DMS79 treated with DMSO at 0.1 percent for 48 hours (cell line): ENCODE measurements around the gene PSMD11.
"Not testable (repeated sequence)": the region's sequence is repeated elsewhere in the genome, so short reads cannot be mapped to it uniquely, and the experiment has no call there.

ENCODE experiments used
- DNase-seq: peaks from one replicate; lab custom pipeline; 2025; lab: John Stamatoyannopoulos, UW

Gene PSMD11

DNA sequence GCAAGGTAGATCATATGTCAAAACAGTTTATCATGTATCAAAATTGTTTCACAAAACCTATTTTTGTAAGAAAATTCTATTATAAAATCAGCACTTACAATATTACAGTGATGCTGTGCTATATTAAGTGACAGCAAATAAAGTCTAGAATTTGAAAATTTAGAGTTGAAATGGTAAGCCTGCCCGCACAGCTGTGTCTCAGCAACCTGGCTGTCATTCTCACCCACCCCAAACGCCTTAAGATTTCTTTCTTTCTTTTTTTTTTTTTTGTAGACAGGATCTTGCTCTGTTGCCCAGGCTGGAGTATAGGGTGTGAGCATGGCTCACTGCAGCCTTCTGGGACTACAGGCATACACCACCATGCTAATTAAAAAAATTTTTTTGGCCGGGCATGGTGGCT, 69.3 kb downstream of the PSMD11 start:
- no peak for DNase-seq

GRCh38 chr17:32514606-32515005, 70.3 kb downstream of the PSMD11 start:
- DNase-seq = no peak

GRCh38 chr17:32515677-32516383, 71.5 kb downstream of the PSMD11 start:
- peak; percentile 51 for DNase-seq

- DNase-seq = peak; percentile 86
These were observed 72.1 kb downstream of the PSMD11 start for GRCh38 chr17:32516450-32516849.

DNA sequence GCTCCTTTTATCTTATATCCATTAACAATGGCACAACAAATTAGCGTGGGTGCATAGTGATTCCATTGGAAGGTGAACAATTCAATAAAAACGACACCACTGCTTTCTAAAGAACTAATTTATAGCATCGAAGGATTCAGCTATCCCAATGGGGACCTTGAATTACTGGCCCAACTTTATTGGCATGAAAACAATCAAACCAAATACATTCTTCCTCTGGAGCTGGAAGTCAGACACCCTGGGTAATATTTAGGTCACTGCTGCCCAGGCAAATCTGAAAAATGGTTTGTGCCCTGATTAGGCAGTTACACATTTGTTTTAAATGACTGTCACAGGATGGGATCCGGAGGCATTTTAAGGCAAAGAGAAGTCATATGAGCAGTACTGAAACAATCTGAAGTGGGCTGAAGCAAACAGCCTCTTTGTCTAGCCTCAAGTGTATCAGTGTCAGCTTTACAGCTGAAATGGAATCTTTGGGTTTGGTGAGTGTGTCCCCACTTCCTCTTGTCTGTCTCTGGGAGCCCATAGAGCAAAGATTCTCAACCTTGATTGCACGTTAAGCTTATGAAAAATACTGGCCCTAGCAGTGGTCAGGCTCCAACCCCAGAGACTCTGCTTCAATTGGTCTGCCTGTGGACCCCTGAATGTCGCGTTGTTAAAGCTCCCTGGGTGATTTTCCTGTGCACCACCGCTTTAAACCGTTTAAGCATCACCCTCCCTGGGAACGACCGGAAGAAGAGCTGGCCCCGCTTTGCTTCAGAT, 72.8 kb downstream of the PSMD11 start:
- DNase-seq = peak; percentile 36

DNA sequence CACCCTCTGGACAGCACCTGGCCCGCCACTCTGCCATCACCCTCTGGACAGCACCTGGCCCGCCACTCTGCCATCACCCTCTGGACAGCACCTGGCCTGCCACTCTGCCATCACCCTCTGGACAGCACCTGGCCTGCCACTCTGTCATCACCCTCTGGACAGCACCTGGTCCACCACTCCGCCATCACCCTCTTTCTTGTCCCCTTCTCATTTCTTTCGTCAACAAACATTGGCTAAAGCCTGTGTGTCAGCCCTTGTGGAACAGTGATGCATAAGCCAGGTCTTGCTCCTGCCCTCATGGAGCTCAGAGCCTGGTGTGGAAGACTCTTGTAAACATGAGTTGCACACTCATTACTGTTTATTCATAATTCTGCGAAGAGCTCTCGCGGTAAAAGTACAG, 73.7 kb downstream of the PSMD11 start:
- DNase-seq = no peak

DNA sequence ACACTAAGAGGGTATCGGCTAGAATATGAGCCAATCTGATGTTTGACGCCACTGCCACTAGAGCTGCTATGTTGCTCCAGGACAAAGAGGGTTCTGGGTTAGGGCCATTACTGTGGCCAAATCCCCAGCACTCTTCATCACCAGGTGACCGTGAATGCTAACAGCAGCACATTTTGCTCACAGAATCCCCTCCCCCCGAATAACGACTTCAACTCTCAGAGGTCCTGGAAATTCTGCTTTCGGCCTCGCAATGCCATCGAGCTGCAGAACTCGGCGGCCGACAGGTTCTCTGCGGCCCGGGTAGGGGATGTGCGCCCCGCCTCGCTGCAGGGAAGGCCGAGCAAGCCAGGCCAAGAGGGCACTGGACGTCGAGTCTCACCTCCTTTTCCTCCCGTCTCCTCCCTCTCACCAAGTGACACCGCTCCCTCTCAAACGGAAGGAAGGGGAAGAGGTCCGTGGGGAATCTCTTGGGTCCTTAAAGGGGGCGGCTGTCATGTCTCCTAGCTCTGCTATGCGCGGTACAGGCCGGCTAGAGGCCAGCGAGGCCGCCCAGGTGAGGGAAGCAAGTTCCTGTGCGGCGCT, 74.4 kb downstream of the PSMD11 start:
- DNase-seq = peak; percentile 64

GRCh38 chr17:32519228-32520103, 75.2 kb downstream of the PSMD11 start:
- DNase-seq = peak; percentile 94

- peak; percentile 63 for DNase-seq
These were observed 75.9 kb downstream of the PSMD11 start for GRCh38 chr17:32520104-32520701.

DNA sequence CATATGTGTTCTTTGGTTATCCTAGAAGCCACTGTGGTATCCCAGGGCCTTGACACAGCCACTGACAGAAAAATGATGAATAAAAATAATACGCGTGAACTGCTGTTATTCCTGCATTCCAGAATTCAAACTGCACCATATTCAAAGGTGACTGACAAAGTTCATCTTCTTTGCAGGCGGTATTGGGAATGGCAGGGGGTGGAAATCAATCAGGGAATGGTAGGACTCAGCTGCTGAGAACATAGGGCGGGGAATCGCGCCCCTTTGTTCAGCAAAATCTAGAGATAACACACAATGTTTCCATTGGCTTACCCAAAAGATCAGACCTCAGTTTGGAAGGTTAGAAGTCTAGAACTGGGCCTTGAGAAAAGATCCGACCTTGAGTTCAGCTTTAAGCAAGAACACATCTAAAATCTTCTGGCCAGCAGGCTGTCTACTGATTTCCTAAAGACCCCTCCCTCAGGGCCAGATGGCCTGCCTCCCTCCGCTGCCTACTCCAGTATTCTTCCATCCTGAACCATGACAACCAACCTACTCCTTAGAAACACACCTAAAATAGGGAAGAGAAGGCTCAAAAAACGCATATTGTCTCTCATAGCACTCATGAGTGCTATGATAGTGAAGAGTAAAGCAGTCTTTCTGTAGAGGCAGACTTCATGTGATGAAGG, 76.6 kb downstream of the PSMD11 start:
- peak; percentile 17 for DNase-seq

DNA sequence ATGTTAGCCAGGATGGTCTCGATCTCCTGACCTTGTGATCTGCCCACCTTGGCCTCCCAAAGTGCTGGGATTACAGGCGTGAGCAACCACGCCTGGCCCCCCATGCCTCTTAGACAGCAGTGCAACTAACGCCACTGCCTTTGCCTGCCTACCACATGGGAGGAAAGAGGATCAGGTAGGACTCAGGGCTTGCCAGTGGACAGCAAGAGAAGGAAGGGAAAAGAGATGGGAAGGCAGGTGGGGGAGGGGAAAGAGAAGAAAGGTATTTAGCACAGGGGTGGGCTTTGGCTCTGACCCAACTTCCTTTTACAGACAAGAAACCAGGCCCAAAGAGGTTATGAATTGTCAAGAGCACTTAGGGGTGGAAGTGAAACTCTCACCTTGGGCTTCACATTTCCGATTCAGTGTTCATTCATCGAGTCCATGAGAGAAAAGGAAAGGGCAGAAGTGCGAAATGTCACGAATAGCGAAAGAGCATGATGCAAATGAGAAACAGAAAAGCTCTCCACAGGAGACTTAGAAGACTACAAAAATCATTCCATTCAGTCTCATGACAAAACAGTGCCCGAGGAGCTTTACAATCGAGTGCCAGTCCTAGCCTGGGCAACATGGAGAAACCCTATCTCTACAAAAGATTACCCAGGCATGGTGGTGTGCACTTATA, 78.8 kb downstream of the PSMD11 start:
- peak; percentile 43 for DNase-seq

GRCh38 chr17:32523827-32524552, 79.7 kb downstream of the PSMD11 start:
- no peak for DNase-seq

GRCh38 chr17:32524553-32524880, 80.2 kb downstream of the PSMD11 start:
- DNase-seq = not testable (repeated sequence)

DNA sequence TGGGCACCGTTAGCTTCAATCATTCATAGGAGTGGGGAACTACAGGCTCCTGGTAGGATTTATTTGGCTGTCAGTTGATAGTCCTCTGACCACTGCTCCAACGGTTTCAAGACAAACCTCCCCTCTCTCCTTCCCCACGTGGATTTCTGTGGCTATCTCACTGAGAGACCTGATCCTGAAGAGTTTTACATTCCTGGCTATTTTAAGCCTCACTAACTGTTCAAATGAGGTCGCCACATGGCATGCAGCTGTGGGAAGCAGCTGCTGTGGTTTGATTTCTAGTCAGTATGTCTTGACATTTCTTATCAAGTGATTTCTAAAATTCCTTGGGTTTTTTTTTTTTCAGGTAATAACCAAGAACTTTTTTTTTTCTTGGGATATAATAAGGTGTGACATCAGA, 80.8 kb downstream of the PSMD11 start:
- DNase-seq = no peak

DNA sequence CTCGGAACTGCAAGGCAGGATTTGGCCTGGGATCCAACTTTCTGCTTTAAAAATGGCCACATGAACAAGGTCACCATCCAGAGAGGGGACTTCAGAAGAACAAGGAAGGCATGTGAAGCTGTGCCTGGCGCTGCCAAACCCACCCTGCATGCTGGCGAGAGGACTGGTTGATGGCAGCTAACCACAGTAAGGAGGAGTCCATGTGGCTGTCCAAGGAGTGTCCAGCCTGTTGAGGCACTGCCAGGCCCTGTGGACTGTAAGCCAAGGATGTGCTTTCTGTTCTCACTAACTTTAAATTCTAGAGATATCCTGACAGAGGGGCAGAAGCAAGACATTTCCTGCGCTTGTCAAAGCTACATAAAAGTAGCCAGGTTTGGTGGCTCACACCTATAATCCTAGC, 82.8 kb downstream of the PSMD11 start:
- no peak for DNase-seq

- no peak for DNase-seq
These were observed 84.5 kb downstream of the PSMD11 start for GRCh38 chr17:32528825-32529224.

GRCh38 chr17:32529604-32530003, 85.3 kb downstream of the PSMD11 start:
- peak; percentile 63 for DNase-seq
